A549 (cell line): Measurements from ENCODE around the gene WEE2.

Experiments used
- CBX2 ChIP-seq: fragments of 200-600 bp; sonication (generic); IDR thresholded peaks from 2 replicates; pipeline ENCODE4 v1.6.1; 2016; ENCODE audit warnings: low read depth, mild to moderate bottlenecking, borderline replicate concordance
- CHD2 ChIP-seq: fragments of 150-350 bp; IDR thresholded peaks from 2 replicates; pipeline ENCODE4 v1.6.1; 2014; ENCODE audit warnings: low read length; ENCODE audit not compliant: partially characterized antibody
- EP300 ChIP-seq, 2 experiments: fragments of >200 bp; sonication (Bioruptor Twin); formaldehyde crosslinking; IDR thresholded peaks; 2 replicates in 1 of 2; 3 replicates in 1 of 2; pipeline ENCODE4 v1.6.1; 2016 to 2017
- HMGXB4 ChIP-seq: fragments of 250-450 bp; sonication (Bioruptor Pico); IDR thresholded peaks from 2 replicates; pipeline ENCODE4 v1.5.0; 2021; ENCODE audit warnings: mild to moderate bottlenecking, moderate library complexity, borderline replicate concordance
- MAX ChIP-seq: IDR thresholded peaks from 2 replicates; pipeline ENCODE4 v1.6.1; 2012
- POLR2A ChIP-seq: IDR thresholded peaks from 2 replicates; pipeline ENCODE4 v1.6.1; 2012; ENCODE audit warnings: mild to moderate bottlenecking, low read length
- POLR2AphosphoS2 ChIP-seq: conservative IDR thresholded peaks from 2 replicates; pipeline ENCODE4 v1.6.1; 2012; ENCODE audit warnings: low read length, improper control_type of control experiment, inconsistent platforms
- RAD21 ChIP-seq, 2 experiments: fragments of >200 bp in 1 of 2; sonication (Bioruptor Twin) in 1 of 2; formaldehyde crosslinking in 1 of 2; IDR thresholded peaks in 1 of 2; conservative IDR thresholded peaks in 1 of 2; 2 replicates in 1 of 2; 3 replicates in 1 of 2; pipeline ENCODE4 v1.6.1; 2012 to 2018; ENCODE audit warnings: inconsistent platforms in 1 of 2
- SREBF2 ChIP-seq: fragments of 450-650 bp; IDR thresholded peaks from 2 replicates; pipeline ENCODE4 v1.6.1; 2014; ENCODE audit warnings: mild to moderate bottlenecking, moderate library complexity
- TF ChIP-seq, protein P1 (sequence below): fragments of >200 bp; sonication (Bioruptor Twin); formaldehyde crosslinking; IDR thresholded peaks from 3 replicates; pipeline ENCODE4 v1.5.1; 2016

GRCh38 chr7:141714571-141714970 is 6.4 kb downstream of the WEE2 start:
- TF ChIP-seq RAD21 (conservative IDR thresholded peaks at IDR 0.05 in 1 of 2, IDR thresholded peaks at IDR 0.05 in 1 of 2) (no peak), SREBF2 (no peak), EP300 (IDR thresholded peaks at IDR 0.05) (no peak), POLR2A (no peak), CHD2 (no peak), MAX (no peak), POLR2AphosphoS2 (no peak), HMGXB4 (CRISPR knock-in tag) (no peak), CBX2 (no peak)
- TF ChIP-seq, protein P1, sequence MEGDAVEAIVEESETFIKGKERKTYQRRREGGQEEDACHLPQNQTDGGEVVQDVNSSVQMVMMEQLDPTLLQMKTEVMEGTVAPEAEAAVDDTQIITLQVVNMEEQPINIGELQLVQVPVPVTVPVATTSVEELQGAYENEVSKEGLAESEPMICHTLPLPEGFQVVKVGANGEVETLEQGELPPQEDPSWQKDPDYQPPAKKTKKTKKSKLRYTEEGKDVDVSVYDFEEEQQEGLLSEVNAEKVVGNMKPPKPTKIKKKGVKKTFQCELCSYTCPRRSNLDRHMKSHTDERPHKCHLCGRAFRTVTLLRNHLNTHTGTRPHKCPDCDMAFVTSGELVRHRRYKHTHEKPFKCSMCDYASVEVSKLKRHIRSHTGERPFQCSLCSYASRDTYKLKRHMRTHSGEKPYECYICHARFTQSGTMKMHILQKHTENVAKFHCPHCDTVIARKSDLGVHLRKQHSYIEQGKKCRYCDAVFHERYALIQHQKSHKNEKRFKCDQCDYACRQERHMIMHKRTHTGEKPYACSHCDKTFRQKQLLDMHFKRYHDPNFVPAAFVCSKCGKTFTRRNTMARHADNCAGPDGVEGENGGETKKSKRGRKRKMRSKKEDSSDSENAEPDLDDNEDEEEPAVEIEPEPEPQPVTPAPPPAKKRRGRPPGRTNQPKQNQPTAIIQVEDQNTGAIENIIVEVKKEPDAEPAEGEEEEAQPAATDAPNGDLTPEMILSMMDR: no peak
